Thoracic aorta (tissue), 2 donors: ENCODE results near the gene CIBAR2. TPM values are rescaled to one million over a fixed set of nuclear protein-coding genes. Genes with fewer than 3 reads are reported as not detected.

Source experiments
- ATAC-seq: fragments of 150-250 bp; one replicate; pipeline ENCODE4 v1.8.0; 2017; ENCODE audit warnings: low read depth; ENCODE audit not compliant: insufficient number of reproducible peaks, low FRiP score
- DNase-seq: peaks from one replicate; pipeline ENCODE4 v3.0.0-alpha.2; 2020; ENCODE audit warnings: low spot score
- H3K27ac ChIP-seq, 2 donors: fragments of 200-600 bp; sonication (generic); 1 replicate in 1 of 2; 2 replicates in 1 of 2; pipeline ENCODE4 v1.5.1; 2016; ENCODE audit warnings: mild to moderate bottlenecking in 2 of 2, moderate library complexity in 2 of 2
- H3K27me3 ChIP-seq: fragments of 200-600 bp; sonication (generic); replicated peaks from 2 replicates; pipeline ENCODE4 v1.6.0; 2016; ENCODE audit warnings: mild to moderate bottlenecking; ENCODE audit not compliant: insufficient read depth
- H3K36me3 ChIP-seq: fragments of 200-600 bp; sonication (generic); one replicate; pipeline ENCODE4 v1.5.1; 2016
- H3K4me1 ChIP-seq, 2 donors: fragments of 200-600 bp; sonication (generic); 1 replicate in 1 of 2; 2 replicates in 1 of 2; pipeline versions ENCODE4 v1.5.1 to v1.6.0; 2016; ENCODE audit warnings: low read depth in 2 of 2, mild to moderate bottlenecking in 1 of 2; ENCODE audit not compliant: control insufficient read depth in 1 of 2
- H3K4me3 ChIP-seq: fragments of 200-600 bp; sonication (generic); 2 replicates; pipeline ENCODE4 v1.5.1; 2016; ENCODE audit warnings: mild to moderate bottlenecking
- H3K9me3 ChIP-seq: fragments of 200-600 bp; sonication (generic); 2 replicates; pipeline ENCODE4 v1.5.1; 2016
- total RNA-seq, 2 donors: library from RNA; depleted of rRNA; stranded (reverse); fragments of >200 nt; gene quantifications; one replicate each; pipeline versions ENCODE4 v1.1.0 to v1.2.3, GENCODE V29; 2016
- TF ChIP-seq, protein P1 (sequence below): fragments of 200-600 bp; sonication (generic); IDR thresholded peaks from one replicate; pipeline ENCODE4 v1.5.1; 2019; ENCODE audit warnings: antibody characterized with exemption

Gene CIBAR2
- total RNA-seq, 2 donors from 2014 or later: not detected

DNA sequence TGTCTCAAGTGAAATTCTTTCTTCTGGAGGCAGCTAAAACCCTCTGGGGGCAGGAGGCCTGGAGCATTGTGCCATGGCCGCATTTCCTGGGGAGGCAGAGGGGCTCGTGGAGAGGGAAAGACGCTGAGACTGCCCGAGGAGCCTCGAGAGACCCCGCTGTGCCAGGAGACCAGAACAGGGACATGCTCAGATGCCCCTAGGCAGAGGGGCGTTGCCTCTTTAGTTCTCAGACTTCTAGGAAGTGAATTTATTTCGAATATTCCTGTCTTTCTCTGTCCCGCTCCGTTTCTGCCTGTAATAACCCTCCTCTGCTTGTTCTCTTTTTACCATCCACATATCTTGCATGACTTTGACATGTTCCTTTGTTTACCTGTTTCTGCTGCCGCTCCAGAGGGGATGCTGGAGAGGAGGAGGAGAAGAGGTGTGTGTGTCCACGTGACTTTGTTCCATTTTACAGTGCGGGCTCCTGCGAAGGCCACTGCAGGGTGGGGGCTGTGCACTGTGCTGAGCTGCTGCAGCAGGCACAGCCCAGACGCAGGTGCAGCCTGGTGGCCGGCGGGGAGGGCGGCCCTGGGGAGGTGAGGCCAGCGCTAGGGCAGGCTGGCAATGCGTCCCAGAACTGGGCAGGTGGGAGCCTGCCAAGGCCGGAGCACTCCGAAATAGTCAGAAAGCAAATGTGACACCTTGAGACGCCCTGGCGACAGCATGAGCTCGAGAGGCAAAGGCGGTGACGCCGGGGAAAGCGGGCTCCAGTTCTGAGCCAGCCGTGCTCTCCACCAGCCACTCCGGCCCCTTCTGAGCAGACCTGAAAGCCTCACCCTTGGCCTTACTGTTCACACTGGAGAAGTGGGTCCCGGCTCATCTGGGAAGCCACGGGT is 29.9 kb downstream of the CIBAR2 start:
- H3K27me3 ChIP-seq: no peaks in the 10 kb centered on the region
- H3K27ac ChIP-seq: no peak overlapping the region
- TF ChIP-seq, protein P1, sequence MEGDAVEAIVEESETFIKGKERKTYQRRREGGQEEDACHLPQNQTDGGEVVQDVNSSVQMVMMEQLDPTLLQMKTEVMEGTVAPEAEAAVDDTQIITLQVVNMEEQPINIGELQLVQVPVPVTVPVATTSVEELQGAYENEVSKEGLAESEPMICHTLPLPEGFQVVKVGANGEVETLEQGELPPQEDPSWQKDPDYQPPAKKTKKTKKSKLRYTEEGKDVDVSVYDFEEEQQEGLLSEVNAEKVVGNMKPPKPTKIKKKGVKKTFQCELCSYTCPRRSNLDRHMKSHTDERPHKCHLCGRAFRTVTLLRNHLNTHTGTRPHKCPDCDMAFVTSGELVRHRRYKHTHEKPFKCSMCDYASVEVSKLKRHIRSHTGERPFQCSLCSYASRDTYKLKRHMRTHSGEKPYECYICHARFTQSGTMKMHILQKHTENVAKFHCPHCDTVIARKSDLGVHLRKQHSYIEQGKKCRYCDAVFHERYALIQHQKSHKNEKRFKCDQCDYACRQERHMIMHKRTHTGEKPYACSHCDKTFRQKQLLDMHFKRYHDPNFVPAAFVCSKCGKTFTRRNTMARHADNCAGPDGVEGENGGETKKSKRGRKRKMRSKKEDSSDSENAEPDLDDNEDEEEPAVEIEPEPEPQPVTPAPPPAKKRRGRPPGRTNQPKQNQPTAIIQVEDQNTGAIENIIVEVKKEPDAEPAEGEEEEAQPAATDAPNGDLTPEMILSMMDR: no peak
- no peak overlapping the region for H3K4me3 ChIP-seq
- ATAC-seq: no peak
- DNase-seq: no peak
- no peaks in the 10 kb centered on the region for H3K4me1 ChIP-seq
- no peaks in the 10 kb centered on the region for H3K9me3 ChIP-seq
- H3K36me3 ChIP-seq: peaks cover 16% of the 10 kb centered on the region

DNA sequence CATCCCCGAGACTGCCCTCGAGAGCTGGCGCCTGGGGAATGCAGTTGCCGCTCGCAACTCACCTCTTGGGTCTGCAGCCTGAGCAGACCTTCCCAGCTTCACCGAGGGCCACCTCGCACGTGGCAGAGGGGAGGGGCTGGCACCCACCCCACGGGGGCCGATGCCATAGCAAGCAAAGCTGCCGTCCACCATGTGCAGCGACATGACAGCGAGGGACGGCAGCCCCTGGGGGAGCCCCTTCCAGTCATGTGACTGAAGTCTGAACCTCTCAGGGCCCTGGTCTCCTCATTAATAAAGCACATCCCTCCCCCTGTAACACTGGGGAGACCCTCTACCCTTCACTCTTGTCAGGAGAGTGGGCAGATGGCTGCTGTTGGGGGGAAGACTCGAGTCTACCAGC is 30.5 kb downstream of the CIBAR2 start:
- ATAC-seq (no peak), DNase-seq (no peak)
- peaks cover 19% of the 10 kb centered on the region for H3K36me3 ChIP-seq
- H3K27me3 ChIP-seq: no peaks in the 10 kb centered on the region
- no peaks in the 10 kb centered on the region for H3K4me1 ChIP-seq
- TF ChIP-seq, protein P1: no peak
- H3K27ac ChIP-seq: no peak overlapping the region
- H3K4me3 ChIP-seq: no peak overlapping the region
- H3K9me3 ChIP-seq: no peaks in the 10 kb centered on the region

DNA sequence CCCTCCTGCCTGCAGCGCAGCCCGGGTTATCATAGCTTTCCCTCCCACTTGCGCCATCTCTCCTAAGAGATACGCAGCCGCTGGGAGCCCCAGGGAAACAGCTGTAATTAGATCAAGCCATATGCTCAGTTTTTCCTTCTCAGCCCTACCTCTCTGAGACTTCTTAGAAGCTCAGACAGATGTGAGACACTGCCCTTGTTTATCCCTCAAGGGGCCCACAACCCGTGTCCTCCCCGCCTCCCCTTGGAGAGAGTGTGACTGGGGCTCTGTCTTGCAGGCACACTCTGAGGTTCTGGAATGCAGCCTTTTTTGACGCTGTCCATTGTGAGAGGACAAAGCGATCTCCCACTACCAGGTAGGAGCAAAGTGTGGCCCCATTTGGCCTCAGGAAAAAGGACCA is 31.2 kb downstream of the CIBAR2 start:
- no peaks in the 10 kb centered on the region for H3K9me3 ChIP-seq
- H3K36me3 ChIP-seq: peaks cover 19% of the 10 kb centered on the region
- H3K4me3 ChIP-seq: no peak overlapping the region
- no peak for DNase-seq
- H3K27me3 ChIP-seq: no peaks in the 10 kb centered on the region
- H3K27ac ChIP-seq: no peak overlapping the region
- TF ChIP-seq, protein P1: no peak
- H3K4me1 ChIP-seq: no peaks in the 10 kb centered on the region
- no peak for ATAC-seq

DNA sequence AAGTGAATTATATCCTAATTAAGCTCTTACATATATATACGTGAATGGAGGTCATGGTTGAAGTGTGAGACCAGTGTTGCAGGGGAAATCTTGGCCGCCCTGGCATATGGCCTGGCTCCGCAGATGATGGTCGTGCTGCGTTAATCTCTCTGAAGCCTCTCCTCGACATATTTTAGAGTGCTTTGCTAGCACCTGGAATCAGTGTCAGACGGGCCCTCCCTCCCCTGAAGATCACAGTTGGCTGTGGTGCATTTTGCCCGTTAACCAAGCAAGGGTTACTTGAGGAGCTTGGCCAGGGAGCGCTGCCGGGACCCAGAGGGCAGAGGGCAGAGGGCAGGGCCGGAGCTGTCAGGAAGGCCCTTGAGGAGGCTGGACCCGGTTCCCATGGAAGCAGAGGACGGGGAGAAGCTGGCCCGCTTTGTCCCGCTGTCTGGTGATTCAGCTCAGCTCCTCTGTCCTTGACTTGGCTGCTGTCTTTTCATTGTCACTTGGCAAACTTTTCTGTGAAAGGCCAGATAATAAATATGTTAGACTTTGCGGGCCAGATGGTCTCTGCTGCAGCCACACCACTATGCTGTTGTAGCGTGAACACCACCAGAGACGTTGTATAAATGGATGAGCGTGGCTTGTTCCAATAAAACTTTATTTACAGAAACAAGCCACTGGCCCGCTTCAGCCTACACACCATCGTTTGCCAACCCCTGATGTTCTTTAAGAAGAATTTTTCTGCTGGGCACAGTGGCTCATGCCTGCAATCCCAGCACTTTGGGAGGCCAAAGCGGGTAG is 32.3 kb downstream of the CIBAR2 start:
- no peaks in the 10 kb centered on the region for H3K9me3 ChIP-seq
- H3K36me3 ChIP-seq: peaks cover 19% of the 10 kb centered on the region
- no peak overlapping the region for H3K4me3 ChIP-seq
- no peaks in the 10 kb centered on the region for H3K4me1 ChIP-seq
- ATAC-seq (no peak), DNase-seq (no peak)
- H3K27me3 ChIP-seq: no peaks in the 10 kb centered on the region
- TF ChIP-seq, protein P1: no peak
- no peak overlapping the region for H3K27ac ChIP-seq

DNA sequence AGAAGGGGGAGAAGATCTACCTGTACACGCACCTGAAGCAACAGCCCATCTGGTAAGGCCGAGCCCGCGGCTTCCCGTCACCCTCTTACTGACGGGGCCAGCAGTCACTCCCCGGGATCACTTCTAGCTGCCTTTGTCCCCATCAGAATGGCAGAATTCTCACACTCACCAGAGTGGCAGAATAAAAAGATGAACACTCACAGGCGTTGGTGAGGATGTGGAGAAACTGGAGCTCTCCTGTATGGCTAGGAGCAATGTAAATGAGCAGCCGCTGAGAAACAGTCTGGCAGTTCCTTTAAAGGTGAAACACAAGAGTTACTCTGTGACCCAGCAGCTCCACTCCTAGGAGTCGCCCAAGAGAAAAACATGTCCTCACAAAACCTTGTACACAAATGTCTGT is 33.3 kb downstream of the CIBAR2 start:
- no peak for DNase-seq
- H3K36me3 ChIP-seq: peaks cover 19% of the 10 kb centered on the region

More for the DNA sequence above, 33.3 kb downstream of the CIBAR2 start:
- Histone ChIP-seq H3K4me3 (no peak overlapping the region), H3K27ac (no peak overlapping the region), H3K27me3 (no peaks in the 10 kb centered on the region), H3K9me3 (no peaks in the 10 kb centered on the region), H3K4me1 (no peaks in the 10 kb centered on the region)
- TF ChIP-seq, protein P1: no peak
- ATAC-seq: no peak
